Activated CD8-positive, alpha-beta memory T cell treated with anti-CD3 and anti-CD28 coated beads for 4 hours (primary cell): Measurements from ENCODE around the gene NEURL3.
"Not testable (repeated sequence)": the region's sequence is repeated elsewhere in the genome, so short reads cannot be mapped to it uniquely, and the experiment has no call there.

Source experiments
- DNase-seq, 2 donors: peaks; one replicate each; pipeline ENCODE4 v3.0.0-alpha.2; 2020; ENCODE audit warnings: low read depth in 2 of 2

NEURL3 gene

GRCh38 chr2:96485751-96486651 lies 19.2 kb downstream of the NEURL3 start:
- peak; percentile 67 to 80 for DNase-seq

GRCh38 chr2:96485350-96485749 lies 19.8 kb downstream of the NEURL3 start:
- DNase-seq: no peak

GRCh38 chr2:96484091-96484490 lies 21.1 kb downstream of the NEURL3 start:
- no peak for DNase-seq

- no peak for DNase-seq
These were observed 27.7 kb downstream of the NEURL3 start for GRCh38 chr2:96477458-96477857.

- no peak for DNase-seq
These were observed 33.4 kb downstream of the NEURL3 start for GRCh38 chr2:96471772-96472171.

GRCh38 chr2:96470636-96471035 lies 34.5 kb downstream of the NEURL3 start:
- peak in 1 of 2 donors; percentile 21 for DNase-seq

- DNase-seq: no peak
These were observed 35.0 kb downstream of the NEURL3 start for GRCh38 chr2:96470109-96470508.

- DNase-seq: no peak
These were observed 36.3 kb downstream of the NEURL3 start for GRCh38 chr2:96468904-96469303.

GRCh38 chr2:96464651-96465050 lies 40.5 kb downstream of the NEURL3 start:
- no peak for DNase-seq

- DNase-seq: no peak
These were observed 41.1 kb downstream of the NEURL3 start for GRCh38 chr2:96464061-96464460.

- DNase-seq: no peak
These were observed 42.0 kb downstream of the NEURL3 start for GRCh38 chr2:96463119-96463518.

GRCh38 chr2:96461616-96462015 lies 43.5 kb downstream of the NEURL3 start:
- not testable (repeated sequence) for DNase-seq

GRCh38 chr2:96452053-96452452 lies 53.1 kb downstream of the NEURL3 start:
- DNase-seq: no peak

GRCh38 chr2:96449637-96450036 lies 55.5 kb downstream of the NEURL3 start:
- DNase-seq: no peak

- no peak for DNase-seq
These were observed 56.0 kb downstream of the NEURL3 start for GRCh38 chr2:96449174-96449573.

GRCh38 chr2:96447726-96448125 lies 57.4 kb downstream of the NEURL3 start:
- DNase-seq: no peak
